IPS-18a (cell line): ENCODE data around the gene CCM2L.
A peak's percentile ranks its signal among the peaks of the same experiment; 100 is the strongest.

Source experiments
- H3K27ac ChIP-seq: one replicate; pipeline ENCODE4 v1.5.1; 2013; ENCODE audit warnings: low read length
- H3K27me3 ChIP-seq: one replicate; pipeline ENCODE4 v1.6.1; 2013; ENCODE audit warnings: mild to moderate bottlenecking, low read length; ENCODE audit not compliant: control insufficient read depth, insufficient read depth
- H3K36me3 ChIP-seq: one replicate; pipeline ENCODE4 v1.6.1; 2013; ENCODE audit warnings: low read depth, low read length; ENCODE audit not compliant: control insufficient read depth
- H3K4me1 ChIP-seq: one replicate; pipeline ENCODE4 v1.6.1; 2013; ENCODE audit warnings: low read depth, low read length; ENCODE audit not compliant: control insufficient read depth
- H3K4me3 ChIP-seq: one replicate; pipeline ENCODE4 v1.5.1; 2013; ENCODE audit warnings: low read length
- H3K9ac ChIP-seq: one replicate; pipeline ENCODE4 v1.6.1; 2013; ENCODE audit warnings: mild to moderate bottlenecking, low read length, moderate library complexity
- H3K9me3 ChIP-seq: one replicate; pipeline ENCODE4 v1.6.1; 2013; ENCODE audit warnings: low read depth, low read length; ENCODE audit not compliant: control insufficient read depth

The CCM2L gene

GRCh38 chr20:31998246-31998645, 12.0 kb upstream of the CCM2L start:
- peaks cover 29% of the 10 kb centered on the region for H3K27me3 ChIP-seq
- no peak overlapping the region for H3K9ac ChIP-seq
- no peaks in the 10 kb centered on the region for H3K36me3 ChIP-seq
- no peaks in the 10 kb centered on the region for H3K4me1 ChIP-seq
- H3K9me3 ChIP-seq: no peaks in the 10 kb centered on the region
- no peak overlapping the region for H3K4me3 ChIP-seq
- no peak overlapping the region for H3K27ac ChIP-seq

GRCh38 chr20:32003325-32003724, 6.9 kb upstream of the CCM2L start:
- Histone ChIP-seq H3K9me3 (no peaks in the 10 kb centered on the region), H3K4me3 (no peak overlapping the region), H3K36me3 (no peaks in the 10 kb centered on the region), H3K27me3 (no peaks in the 10 kb centered on the region), H3K27ac (no peak overlapping the region), H3K9ac (no peak overlapping the region), H3K4me1 (peaks cover 16% of the 10 kb centered on the region)

DNA sequence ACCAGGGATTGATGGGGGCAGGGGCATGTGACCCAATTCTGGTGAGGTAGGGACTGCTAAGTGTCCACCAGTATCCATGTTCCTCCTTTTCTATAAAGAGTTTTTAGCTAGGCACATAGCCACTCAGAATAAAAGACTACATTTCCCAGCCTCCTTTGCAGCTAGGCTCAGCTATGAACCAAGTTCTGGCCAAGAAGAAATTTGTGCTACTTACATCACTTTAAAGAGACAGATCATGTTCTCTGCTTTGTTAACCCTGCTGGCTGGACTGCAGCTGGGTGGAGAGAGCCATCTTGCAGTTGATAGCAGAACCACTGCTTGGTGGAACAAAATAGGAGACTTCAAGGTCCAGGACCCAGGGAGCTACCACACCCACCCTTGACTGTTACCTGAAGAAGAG, 5.3 kb upstream of the CCM2L start:
- H3K36me3 ChIP-seq: no peaks in the 10 kb centered on the region
- H3K9me3 ChIP-seq: no peaks in the 10 kb centered on the region
- H3K9ac ChIP-seq: no peak overlapping the region
- no peaks in the 10 kb centered on the region for H3K27me3 ChIP-seq
- no peak overlapping the region for H3K27ac ChIP-seq
- no peak overlapping the region for H3K4me3 ChIP-seq
- H3K4me1 ChIP-seq: peaks cover 19% of the 10 kb centered on the region

DNA sequence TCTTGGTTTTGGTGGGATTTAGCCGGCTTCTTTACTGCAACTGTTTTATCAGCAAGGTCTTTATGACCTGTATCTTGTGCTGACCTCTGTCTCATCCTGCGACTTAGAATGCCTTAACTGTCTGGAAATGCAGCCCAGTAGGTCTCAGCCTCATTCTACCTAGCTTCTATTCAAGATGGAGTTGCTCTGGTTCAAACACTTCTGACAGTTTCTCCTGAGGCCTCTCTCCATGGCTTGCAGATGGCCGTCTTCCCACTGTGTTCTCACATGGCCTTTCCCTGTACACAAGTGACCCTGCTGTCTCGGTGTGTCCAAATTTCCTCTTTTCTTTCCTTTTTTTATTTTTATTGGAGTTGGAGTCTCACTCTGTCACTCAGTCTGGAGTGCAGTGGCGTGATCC, 4.2 kb upstream of the CCM2L start:
- H3K27me3 ChIP-seq: no peaks in the 10 kb centered on the region
- H3K27ac ChIP-seq: no peak overlapping the region

DNA sequence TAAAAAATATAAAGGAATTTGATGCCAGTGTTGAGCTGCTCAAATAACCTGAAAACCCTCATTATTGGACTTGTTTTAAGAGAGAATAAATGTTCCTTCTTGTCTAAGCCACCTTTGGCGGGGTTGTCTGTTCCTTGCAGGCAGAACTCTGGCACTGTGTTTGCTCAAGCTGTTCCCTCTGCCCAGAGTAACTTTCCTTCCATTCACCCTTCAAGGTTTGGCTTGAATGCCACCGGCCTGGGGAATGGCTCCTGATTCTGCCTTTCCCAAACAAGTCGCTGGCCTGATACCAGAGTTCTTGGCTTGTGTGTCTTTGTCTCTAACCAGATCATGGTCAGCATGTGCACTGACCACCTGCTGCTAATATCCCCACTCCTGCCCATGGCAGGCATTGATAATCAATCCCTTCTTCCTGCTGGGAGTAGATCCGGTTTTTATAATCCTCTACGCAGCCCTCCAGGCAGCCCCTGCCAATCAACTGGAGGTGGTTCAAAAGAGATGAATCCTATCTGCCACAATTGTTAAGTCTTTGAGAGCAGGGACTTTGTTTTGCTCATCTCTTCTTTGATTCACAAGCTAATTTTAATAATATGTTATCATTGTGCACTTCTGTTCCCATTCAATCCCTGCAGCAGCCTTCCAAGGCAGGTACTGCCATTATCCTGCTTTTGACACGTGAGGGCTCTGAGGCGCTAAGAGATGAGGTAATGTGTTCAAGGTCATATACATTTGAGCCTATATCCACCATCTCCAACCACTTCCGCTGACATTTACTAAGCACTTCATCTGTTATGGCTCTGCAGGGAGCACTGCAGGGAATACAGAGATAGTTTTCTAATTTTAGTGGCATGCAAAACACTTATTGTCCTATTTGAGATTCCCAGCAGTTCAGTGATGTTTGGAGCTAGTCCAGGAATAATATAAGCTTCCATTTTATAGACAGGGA, 3.1 kb upstream of the CCM2L start:
- H3K27me3 ChIP-seq: no peaks in the 10 kb centered on the region
- no peaks in the 10 kb centered on the region for H3K36me3 ChIP-seq
- peak overlapping the region; percentile 14 for H3K4me3 ChIP-seq
- H3K9ac ChIP-seq: peak overlapping the region; percentile 12
- no peaks in the 10 kb centered on the region for H3K9me3 ChIP-seq
- peaks cover 25% of the 10 kb centered on the region for H3K4me1 ChIP-seq
- peak overlapping the region; percentile 27 for H3K27ac ChIP-seq

More for the DNA sequence above, 4.2 kb upstream of the CCM2L start:
- H3K36me3 ChIP-seq: no peaks in the 10 kb centered on the region
- H3K4me1 ChIP-seq: peaks cover 25% of the 10 kb centered on the region
- no peak overlapping the region for H3K4me3 ChIP-seq
- no peak overlapping the region for H3K9ac ChIP-seq
- H3K9me3 ChIP-seq: no peaks in the 10 kb centered on the region

DNA sequence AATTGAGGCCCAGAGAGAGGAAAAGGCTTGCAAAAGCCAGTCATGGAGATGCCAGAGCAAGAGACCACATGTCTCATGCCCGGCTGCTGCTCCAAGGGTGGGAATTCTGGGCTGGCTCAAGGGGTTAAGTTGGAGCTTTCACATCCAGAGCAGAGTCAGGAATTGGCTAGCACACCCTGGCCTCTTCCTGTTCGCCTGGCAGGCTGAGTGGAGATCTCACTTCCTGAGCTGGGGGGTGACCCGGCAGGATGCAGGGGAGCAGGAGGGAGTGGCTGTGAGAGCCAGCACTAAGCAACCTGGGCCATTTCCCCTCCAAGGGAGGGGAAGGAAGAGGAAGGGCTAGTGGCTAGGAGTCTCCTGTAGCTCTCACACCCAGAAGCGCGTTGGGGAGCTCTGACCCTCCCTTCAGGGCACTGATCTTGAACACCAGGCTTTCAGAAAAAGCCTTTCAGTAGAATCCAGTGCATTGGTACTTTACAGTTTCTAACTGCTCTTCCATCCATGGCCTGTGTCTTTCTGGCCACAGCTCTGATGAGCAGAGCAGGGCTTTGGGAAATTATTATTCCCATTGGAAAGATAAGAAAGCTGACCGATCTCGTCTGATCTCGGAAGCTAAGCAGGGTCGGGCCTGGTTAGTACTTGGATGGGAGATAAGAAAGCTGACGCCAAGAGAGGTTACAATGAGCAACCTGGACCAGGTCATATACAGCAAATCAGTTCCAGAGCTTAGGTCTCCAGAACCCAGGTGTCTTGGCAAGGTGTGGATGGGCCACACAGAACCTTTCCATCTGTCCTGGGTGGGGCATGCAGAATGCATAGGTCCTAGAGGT, 2.2 kb upstream of the CCM2L start:
- Histone ChIP-seq H3K36me3 (no peaks in the 10 kb centered on the region), H3K27ac (no peak overlapping the region), H3K27me3 (no peaks in the 10 kb centered on the region), H3K4me1 (peaks cover 29% of the 10 kb centered on the region), H3K9ac (no peak overlapping the region), H3K9me3 (no peaks in the 10 kb centered on the region), H3K4me3 (no peak overlapping the region)

GRCh38 chr20:32009564-32009963, 674 bp upstream of the CCM2L start:
- no peak overlapping the region for H3K4me3 ChIP-seq
- no peak overlapping the region for H3K9ac ChIP-seq
- H3K27me3 ChIP-seq: no peaks in the 10 kb centered on the region
- no peak overlapping the region for H3K27ac ChIP-seq
- no peaks in the 10 kb centered on the region for H3K36me3 ChIP-seq
- no peaks in the 10 kb centered on the region for H3K9me3 ChIP-seq
- peaks cover 29% of the 10 kb centered on the region for H3K4me1 ChIP-seq

DNA sequence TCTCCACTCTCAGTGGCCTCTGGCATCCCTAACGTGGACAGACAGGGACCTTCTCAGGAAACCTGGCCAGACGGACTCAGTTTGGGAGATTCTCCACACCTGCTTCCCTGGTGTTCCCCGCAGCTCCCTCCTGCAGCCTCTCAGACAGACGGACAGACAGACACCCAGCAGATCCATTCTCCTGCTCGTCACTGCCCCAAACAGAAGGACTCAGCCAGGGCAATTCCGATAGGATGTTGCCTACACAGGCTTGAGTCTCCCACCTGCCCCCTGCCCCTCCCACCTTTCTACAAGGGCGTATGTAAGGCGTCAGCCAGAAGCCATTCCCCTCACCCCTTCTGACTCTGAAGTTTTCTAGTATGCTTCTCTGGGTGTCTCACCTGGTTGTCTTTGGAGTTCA, 428 bp downstream of the CCM2L start:
- Histone ChIP-seq H3K9ac (no peak overlapping the region), H3K27me3 (no peaks in the 10 kb centered on the region), H3K27ac (no peak overlapping the region), H3K36me3 (no peaks in the 10 kb centered on the region), H3K4me1 (peaks cover 29% of the 10 kb centered on the region), H3K9me3 (no peaks in the 10 kb centered on the region), H3K4me3 (no peak overlapping the region)

GRCh38 chr20:32012159-32012688, 2.0 kb downstream of the CCM2L start:
- no peaks in the 10 kb centered on the region for H3K36me3 ChIP-seq
- no peak overlapping the region for H3K27ac ChIP-seq
- no peaks in the 10 kb centered on the region for H3K9me3 ChIP-seq
- H3K9ac ChIP-seq: no peak overlapping the region
- peaks cover 25% of the 10 kb centered on the region for H3K4me1 ChIP-seq
- no peak overlapping the region for H3K4me3 ChIP-seq
- peaks cover 8% of the 10 kb centered on the region for H3K27me3 ChIP-seq

GRCh38 chr20:32013326-32013725, 3.1 kb downstream of the CCM2L start:
- Histone ChIP-seq H3K27me3 (peaks cover 13% of the 10 kb centered on the region), H3K9me3 (no peaks in the 10 kb centered on the region), H3K9ac (no peak overlapping the region)

GRCh38 chr20:32017711-32018251, 7.5 kb downstream of the CCM2L start:
- Histone ChIP-seq H3K4me3 (peak overlapping the region; percentile 50), H3K9ac (peak overlapping the region; percentile 24), H3K4me1 (peaks cover 13% of the 10 kb centered on the region), H3K27me3 (peaks cover 13% of the 10 kb centered on the region), H3K27ac (no peak overlapping the region), H3K9me3 (no peaks in the 10 kb centered on the region), H3K36me3 (no peaks in the 10 kb centered on the region)

More at GRCh38 chr20:32013326-32013725, 3.1 kb downstream of the CCM2L start:
- Histone ChIP-seq H3K36me3 (no peaks in the 10 kb centered on the region), H3K4me3 (no peak overlapping the region), H3K27ac (no peak overlapping the region), H3K4me1 (peaks cover 20% of the 10 kb centered on the region)
